Rectal smooth muscle tissue (tissue), 1 donor: ENCODE measurements around the gene BMP10.

Source experiments
- H3K27ac ChIP-seq: one replicate; pipeline ENCODE4 v1.7.0; 2013; ENCODE audit warnings: low read depth, low read length, inconsistent platforms
- H3K27me3 ChIP-seq: one replicate; pipeline ENCODE4 v1.7.0; 2013; ENCODE audit warnings: low read length; ENCODE audit not compliant: control insufficient read depth, insufficient read depth
- H3K36me3 ChIP-seq: one replicate; pipeline ENCODE4 v1.7.0; 2013; ENCODE audit warnings: low read length; ENCODE audit not compliant: control insufficient read depth, insufficient read depth
- H3K4me1 ChIP-seq: one replicate; pipeline ENCODE4 v1.7.0; 2013; ENCODE audit warnings: low read length; ENCODE audit not compliant: control insufficient read depth, insufficient read depth
- H3K4me3 ChIP-seq: one replicate; pipeline ENCODE4 v1.7.0; 2013; ENCODE audit warnings: low read length
- H3K9ac ChIP-seq: one replicate; pipeline ENCODE4 v1.7.0; 2013; ENCODE audit warnings: low read length

BMP10 gene

GRCh38 chr2:68857855-68858456 is 13.2 kb downstream of the BMP10 start:
- H3K9ac ChIP-seq, result no peak overlapping the region
- H3K36me3 ChIP-seq, result no peaks in the 10 kb centered on the region
- no peaks in the 10 kb centered on the region for H3K27me3 ChIP-seq
- no peak overlapping the region for H3K4me3 ChIP-seq
- H3K27ac ChIP-seq, result no peak overlapping the region
- H3K4me1 ChIP-seq, result peaks cover 3% of the 10 kb centered on the region

- Histone ChIP-seq H3K4me1 (peaks cover 3% of the 10 kb centered on the region), H3K36me3 (no peaks in the 10 kb centered on the region), H3K27me3 (no peaks in the 10 kb centered on the region), H3K9ac (no peak overlapping the region), H3K4me3 (no peak overlapping the region), H3K27ac (no peak overlapping the region)
These were observed 13.9 kb downstream of the BMP10 start for GRCh38 chr2:68857202-68857845.

- H3K4me3 ChIP-seq, result no peak overlapping the region
- H3K36me3 ChIP-seq, result no peaks in the 10 kb centered on the region
- no peak overlapping the region for H3K9ac ChIP-seq
- no peaks in the 10 kb centered on the region for H3K27me3 ChIP-seq
- peaks cover 3% of the 10 kb centered on the region for H3K4me1 ChIP-seq
- no peak overlapping the region for H3K27ac ChIP-seq
These were observed 15.6 kb downstream of the BMP10 start for GRCh38 chr2:68855550-68855949.

GRCh38 chr2:68854476-68854875 is 16.7 kb downstream of the BMP10 start:
- Histone ChIP-seq H3K4me1 (peaks cover 3% of the 10 kb centered on the region), H3K27me3 (no peaks in the 10 kb centered on the region), H3K4me3 (no peak overlapping the region)

GRCh38 chr2:68853915-68854314 is 17.3 kb downstream of the BMP10 start:
- Histone ChIP-seq H3K4me3 (no peak overlapping the region), H3K36me3 (no peaks in the 10 kb centered on the region), H3K27me3 (no peaks in the 10 kb centered on the region), H3K9ac (no peak overlapping the region), H3K27ac (no peak overlapping the region), H3K4me1 (peaks cover 2% of the 10 kb centered on the region)

More at GRCh38 chr2:68854476-68854875, 16.7 kb downstream of the BMP10 start:
- no peak overlapping the region for H3K27ac ChIP-seq
- H3K36me3 ChIP-seq, result no peaks in the 10 kb centered on the region
- no peak overlapping the region for H3K9ac ChIP-seq

GRCh38 chr2:68853035-68853434 is 18.2 kb downstream of the BMP10 start:
- Histone ChIP-seq H3K4me1 (no peaks in the 10 kb centered on the region), H3K4me3 (no peak overlapping the region), H3K27ac (no peak overlapping the region), H3K9ac (no peak overlapping the region), H3K36me3 (no peaks in the 10 kb centered on the region), H3K27me3 (no peaks in the 10 kb centered on the region)

GRCh38 chr2:68850524-68850923 is 20.7 kb downstream of the BMP10 start:
- Histone ChIP-seq H3K27ac (no peak overlapping the region), H3K9ac (no peak overlapping the region), H3K36me3 (no peaks in the 10 kb centered on the region), H3K27me3 (no peaks in the 10 kb centered on the region), H3K4me3 (no peak overlapping the region), H3K4me1 (no peaks in the 10 kb centered on the region)

- Histone ChIP-seq H3K4me3 (no peak overlapping the region), H3K4me1 (no peaks in the 10 kb centered on the region), H3K27me3 (no peaks in the 10 kb centered on the region), H3K27ac (no peak overlapping the region), H3K36me3 (no peaks in the 10 kb centered on the region), H3K9ac (no peak overlapping the region)
These were observed 21.6 kb downstream of the BMP10 start for GRCh38 chr2:68849579-68850030.

- no peak overlapping the region for H3K27ac ChIP-seq
- H3K36me3 ChIP-seq, result no peaks in the 10 kb centered on the region
- no peaks in the 10 kb centered on the region for H3K27me3 ChIP-seq
- H3K9ac ChIP-seq, result no peak overlapping the region
- H3K4me1 ChIP-seq, result no peaks in the 10 kb centered on the region
- H3K4me3 ChIP-seq, result no peak overlapping the region
These were observed 23.4 kb downstream of the BMP10 start for GRCh38 chr2:68847751-68848150.

GRCh38 chr2:68846091-68846490 is 25.1 kb downstream of the BMP10 start:
- no peaks in the 10 kb centered on the region for H3K36me3 ChIP-seq
- H3K27ac ChIP-seq, result no peak overlapping the region
- no peak overlapping the region for H3K9ac ChIP-seq
- no peaks in the 10 kb centered on the region for H3K27me3 ChIP-seq
- no peak overlapping the region for H3K4me3 ChIP-seq
- no peaks in the 10 kb centered on the region for H3K4me1 ChIP-seq

GRCh38 chr2:68845043-68845442 is 26.2 kb downstream of the BMP10 start:
- Histone ChIP-seq H3K9ac (no peak overlapping the region), H3K27me3 (no peaks in the 10 kb centered on the region), H3K4me1 (no peaks in the 10 kb centered on the region), H3K27ac (no peak overlapping the region), H3K4me3 (no peak overlapping the region), H3K36me3 (no peaks in the 10 kb centered on the region)

- no peak overlapping the region for H3K4me3 ChIP-seq
- no peak overlapping the region for H3K27ac ChIP-seq
- H3K9ac ChIP-seq, result no peak overlapping the region
- H3K36me3 ChIP-seq, result no peaks in the 10 kb centered on the region
- H3K4me1 ChIP-seq, result no peaks in the 10 kb centered on the region
- no peaks in the 10 kb centered on the region for H3K27me3 ChIP-seq
These were observed 31.9 kb downstream of the BMP10 start for GRCh38 chr2:68839260-68839833.

GRCh38 chr2:68838641-68839040 is 32.6 kb downstream of the BMP10 start:
- H3K4me1 ChIP-seq, result no peaks in the 10 kb centered on the region
- H3K36me3 ChIP-seq, result no peaks in the 10 kb centered on the region
- H3K9ac ChIP-seq, result no peak overlapping the region
- H3K27me3 ChIP-seq, result no peaks in the 10 kb centered on the region
- H3K27ac ChIP-seq, result no peak overlapping the region
- H3K4me3 ChIP-seq, result no peak overlapping the region
